GM12865 (cell line): Measurements from ENCODE around the gene NPHP3.

Source experiments
- DNase-seq: peaks from one replicate; pipeline ENCODE4 v3.0.0; 2010; ENCODE audit warnings: low read depth
- H3K4me3 ChIP-seq: 2 replicates; pipeline ENCODE4 v1.5.1; 2011; ENCODE audit warnings: mild to moderate bottlenecking, low read depth, low read length, control low read depth
- TF ChIP-seq, protein P1 (sequence below): IDR thresholded peaks from 2 replicates; pipeline ENCODE4 v1.5.1; 2011; ENCODE audit warnings: low read length, control low read depth, low read depth, inconsistent platforms; ENCODE audit not compliant: insufficient read depth; ENCODE audit errors: missing control alignments

Gene NPHP3

DNA sequence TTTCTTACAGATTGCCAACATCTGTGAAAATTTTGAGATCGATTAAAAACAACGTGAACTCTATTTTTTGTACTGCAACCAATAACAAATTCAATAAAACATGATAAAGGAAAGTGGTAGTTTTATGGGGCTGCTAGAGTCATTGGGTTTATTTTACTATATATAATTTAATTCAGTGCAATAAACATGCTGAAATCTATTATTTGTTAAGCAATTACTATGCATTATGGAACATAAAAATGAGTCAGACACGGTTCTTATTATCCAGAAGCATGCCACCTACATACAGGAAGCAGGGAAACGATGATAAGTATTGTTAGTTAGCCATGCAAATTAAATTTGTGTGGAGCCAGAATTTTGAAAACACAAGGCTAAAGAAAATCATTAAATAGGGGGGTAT, 27.2 kb downstream of the NPHP3 start:
- TF ChIP-seq, protein P1, sequence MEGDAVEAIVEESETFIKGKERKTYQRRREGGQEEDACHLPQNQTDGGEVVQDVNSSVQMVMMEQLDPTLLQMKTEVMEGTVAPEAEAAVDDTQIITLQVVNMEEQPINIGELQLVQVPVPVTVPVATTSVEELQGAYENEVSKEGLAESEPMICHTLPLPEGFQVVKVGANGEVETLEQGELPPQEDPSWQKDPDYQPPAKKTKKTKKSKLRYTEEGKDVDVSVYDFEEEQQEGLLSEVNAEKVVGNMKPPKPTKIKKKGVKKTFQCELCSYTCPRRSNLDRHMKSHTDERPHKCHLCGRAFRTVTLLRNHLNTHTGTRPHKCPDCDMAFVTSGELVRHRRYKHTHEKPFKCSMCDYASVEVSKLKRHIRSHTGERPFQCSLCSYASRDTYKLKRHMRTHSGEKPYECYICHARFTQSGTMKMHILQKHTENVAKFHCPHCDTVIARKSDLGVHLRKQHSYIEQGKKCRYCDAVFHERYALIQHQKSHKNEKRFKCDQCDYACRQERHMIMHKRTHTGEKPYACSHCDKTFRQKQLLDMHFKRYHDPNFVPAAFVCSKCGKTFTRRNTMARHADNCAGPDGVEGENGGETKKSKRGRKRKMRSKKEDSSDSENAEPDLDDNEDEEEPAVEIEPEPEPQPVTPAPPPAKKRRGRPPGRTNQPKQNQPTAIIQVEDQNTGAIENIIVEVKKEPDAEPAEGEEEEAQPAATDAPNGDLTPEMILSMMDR: no peak
- no peak overlapping the region for H3K4me3 ChIP-seq
- DNase-seq: no peak

DNA sequence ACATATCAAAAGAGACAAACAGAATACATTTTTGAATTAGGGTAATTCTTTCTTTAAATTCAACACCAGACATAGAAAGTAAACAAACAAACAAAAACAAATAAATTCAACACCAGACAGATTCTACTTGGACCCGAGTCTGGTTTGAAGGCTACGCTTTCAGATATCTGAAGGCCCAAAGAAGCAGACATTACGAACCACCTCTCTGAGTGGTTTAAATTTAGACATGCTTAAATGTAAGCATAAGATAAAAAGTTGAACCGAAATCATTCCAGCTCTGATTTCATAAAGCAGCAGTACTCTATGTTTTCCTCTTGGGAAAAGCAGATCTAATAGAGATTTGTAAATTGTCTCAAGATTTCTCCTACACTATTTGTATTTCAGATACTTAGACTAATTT, 32.2 kb downstream of the NPHP3 start:
- TF ChIP-seq, protein P1: no peak
- no peak for DNase-seq
- no peak overlapping the region for H3K4me3 ChIP-seq

GRCh38 chr3:132682201-132682600, 40.0 kb downstream of the NPHP3 start:
- TF ChIP-seq, protein P1: no peak
- DNase-seq: no peak
- H3K4me3 ChIP-seq: no peak overlapping the region

GRCh38 chr3:132681421-132681820, 40.8 kb downstream of the NPHP3 start:
- H3K4me3 ChIP-seq: no peak overlapping the region
- TF ChIP-seq, protein P1: no peak
- DNase-seq: no peak

- no peak for DNase-seq
- no peak overlapping the region for H3K4me3 ChIP-seq
- TF ChIP-seq, protein P1: no peak
These were observed 42.3 kb downstream of the NPHP3 start for GRCh38 chr3:132679911-132680310.

DNA sequence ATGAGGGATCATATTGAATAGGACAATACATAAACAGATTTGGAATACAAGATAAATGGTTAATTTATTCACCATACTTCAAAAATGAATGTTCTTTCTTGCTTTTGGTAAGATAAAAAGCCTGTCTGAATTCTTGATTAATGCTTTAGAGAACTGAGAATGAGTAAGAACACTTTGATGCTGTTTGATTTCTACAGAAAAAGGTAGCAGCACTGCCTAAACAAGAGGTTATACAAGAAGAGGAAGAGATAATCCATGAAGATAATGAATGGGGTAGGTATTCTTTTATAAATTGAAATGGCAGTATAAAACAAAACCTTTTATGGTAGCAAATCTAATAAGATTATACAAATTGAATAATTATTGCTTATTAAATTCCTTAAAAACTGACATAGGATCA, 46.8 kb downstream of the NPHP3 start:
- H3K4me3 ChIP-seq: no peak overlapping the region

DNA sequence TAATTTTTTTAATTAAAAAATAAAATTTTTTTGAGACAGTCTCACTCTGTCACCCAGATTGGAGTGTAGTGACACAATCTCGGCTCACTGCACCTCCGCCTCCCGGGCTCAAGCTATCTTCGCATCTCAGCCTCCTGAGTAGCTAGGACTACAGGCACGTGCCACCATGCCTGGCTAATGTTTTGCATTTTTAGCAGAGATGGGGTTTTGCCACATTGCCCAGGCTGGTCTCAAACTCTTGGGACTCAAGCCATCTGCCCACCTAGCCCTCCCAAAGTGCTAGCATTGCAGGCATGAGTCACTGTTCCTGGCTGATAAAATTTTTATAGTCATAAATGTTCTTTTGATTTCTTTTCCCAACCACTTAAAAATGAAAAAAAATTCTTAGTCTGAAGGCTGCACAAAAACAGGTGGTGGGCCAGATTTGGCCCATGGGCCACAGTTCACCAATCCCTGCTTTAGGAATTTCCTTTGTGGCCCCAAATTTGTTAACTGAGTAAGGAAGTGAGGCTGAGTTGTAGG, 52.9 kb downstream of the NPHP3 start:
- no peak overlapping the region for H3K4me3 ChIP-seq
- TF ChIP-seq, protein P1: no peak
- DNase-seq: no peak

More for the DNA sequence above, 46.8 kb downstream of the NPHP3 start:
- no peak for DNase-seq
- TF ChIP-seq, protein P1: no peak
